Measurements from ENCODE around the gene RNF8.

DNA sequence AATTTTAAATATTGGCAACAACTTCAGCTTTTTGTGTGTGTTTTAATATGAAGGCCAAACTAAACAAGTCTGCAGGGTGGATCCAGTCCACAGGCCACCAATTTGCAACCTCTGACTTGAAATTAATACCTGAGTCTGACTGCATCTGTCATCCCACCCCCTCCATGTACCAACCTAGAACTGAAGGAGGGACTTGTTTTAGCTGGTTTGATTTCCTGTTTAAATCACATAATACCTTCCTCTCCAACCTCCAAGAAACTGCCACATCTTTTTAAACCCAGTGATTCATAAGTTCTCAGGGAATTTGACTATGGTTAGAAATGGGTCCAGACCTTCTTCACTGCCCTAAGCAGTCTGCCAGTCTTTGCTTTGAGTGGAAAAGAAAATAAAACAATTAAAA lies 21.6 kb downstream of the RNF8 start:
- TF ChIP-seq, protein P1, sequence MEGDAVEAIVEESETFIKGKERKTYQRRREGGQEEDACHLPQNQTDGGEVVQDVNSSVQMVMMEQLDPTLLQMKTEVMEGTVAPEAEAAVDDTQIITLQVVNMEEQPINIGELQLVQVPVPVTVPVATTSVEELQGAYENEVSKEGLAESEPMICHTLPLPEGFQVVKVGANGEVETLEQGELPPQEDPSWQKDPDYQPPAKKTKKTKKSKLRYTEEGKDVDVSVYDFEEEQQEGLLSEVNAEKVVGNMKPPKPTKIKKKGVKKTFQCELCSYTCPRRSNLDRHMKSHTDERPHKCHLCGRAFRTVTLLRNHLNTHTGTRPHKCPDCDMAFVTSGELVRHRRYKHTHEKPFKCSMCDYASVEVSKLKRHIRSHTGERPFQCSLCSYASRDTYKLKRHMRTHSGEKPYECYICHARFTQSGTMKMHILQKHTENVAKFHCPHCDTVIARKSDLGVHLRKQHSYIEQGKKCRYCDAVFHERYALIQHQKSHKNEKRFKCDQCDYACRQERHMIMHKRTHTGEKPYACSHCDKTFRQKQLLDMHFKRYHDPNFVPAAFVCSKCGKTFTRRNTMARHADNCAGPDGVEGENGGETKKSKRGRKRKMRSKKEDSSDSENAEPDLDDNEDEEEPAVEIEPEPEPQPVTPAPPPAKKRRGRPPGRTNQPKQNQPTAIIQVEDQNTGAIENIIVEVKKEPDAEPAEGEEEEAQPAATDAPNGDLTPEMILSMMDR (IDR thresholded peaks at IDR 0.05 in 2 of 3, conservative IDR thresholded peaks at IDR 0.05 in 1 of 3; ENCODE audit: control insufficient read depth in 2 of 3, extremely low read depth in 1 of 3, insufficient read depth in 1 of 3, low read depth in 3 of 3, low read length in 3 of 3): no peak
- TF ChIP-seq MTA2 (IDR thresholded peaks at IDR 0.05; ENCODE audit: low read depth) (no peak), POLR2AphosphoS5 (IDR thresholded peaks at IDR 0.05; ENCODE audit: low read length) (no peak), EZH2 (IDR thresholded peaks at IDR 0.05; ENCODE audit: borderline replicate concordance, control insufficient read depth, low read depth, low read length) (no peak), ZNF217 (IDR thresholded peaks at IDR 0.05) (no peak)

All from GM12878 (cell line).